ENCODE measurements around the gene MBLAC2. TPM values are rescaled to one million over a fixed set of nuclear protein-coding genes. Genes with fewer than 3 reads are reported as not detected.

MBLAC2 gene
- total RNA-seq, 4 donors from 2014 or later = 6.0 to 10.3 (median 9.9) TPM

GRCh38 chr5:90483206-90483605 lies 8.6 kb upstream of the MBLAC2 start:
- DNase-seq (ENCODE audit: low spot score in 2 of 2) = no peak

DNA sequence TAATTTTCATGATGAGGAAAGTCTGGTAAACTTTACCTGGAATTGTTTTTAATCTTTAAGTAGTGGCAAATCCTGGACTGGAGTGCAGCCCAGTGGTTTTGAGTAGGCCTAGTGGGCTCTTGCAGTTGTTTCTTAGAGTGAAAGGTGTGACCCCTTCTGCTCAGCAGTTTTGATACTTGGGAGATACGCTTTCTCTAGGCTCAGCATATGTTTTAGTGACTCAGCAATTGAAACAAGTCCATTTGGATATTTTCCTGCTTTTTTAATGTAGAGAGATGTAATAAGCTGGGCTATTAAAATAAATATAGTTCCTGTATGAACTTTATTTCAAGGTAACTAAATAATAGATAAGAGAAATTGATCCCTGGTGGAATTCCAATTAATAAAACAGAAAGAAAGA lies 6.1 kb upstream of the MBLAC2 start:
- H3K36me3 ChIP-seq = no peaks in the 10 kb centered on the region
- no peak overlapping the region for H3K27ac ChIP-seq
- peaks cover 4% of the 10 kb centered on the region for H3K4me1 ChIP-seq
- TF ChIP-seq CTCF (IDR thresholded peaks at IDR 0.05) = no peak
- TF ChIP-seq POLR2AphosphoS5 (IDR thresholded peaks at IDR 0.05) = no peak
- no peak for TF ChIP-seq POLR2A (IDR thresholded peaks at IDR 0.05)
- no peak for TF ChIP-seq EP300 (IDR thresholded peaks at IDR 0.05)
- no peak for DNase-seq (ENCODE audit: low spot score in 2 of 2)
- WGBS = 57% methylated on average over 1 of the region's 1 CpG
- no peaks in the 10 kb centered on the region for H3K27me3 ChIP-seq
- no peak overlapping the region for H3K4me3 ChIP-seq
- no peaks in the 10 kb centered on the region for H3K9me3 ChIP-seq

More at GRCh38 chr5:90483206-90483605, 8.6 kb upstream of the MBLAC2 start:
- no peak overlapping the region for H3K27ac ChIP-seq
- no peak overlapping the region for H3K4me3 ChIP-seq
- H3K36me3 ChIP-seq = no peaks in the 10 kb centered on the region
- WGBS = 96% methylated on average over 8 of the region's 8 CpGs
- no peak for TF ChIP-seq POLR2AphosphoS5 (IDR thresholded peaks at IDR 0.05)
- no peak for TF ChIP-seq EP300 (IDR thresholded peaks at IDR 0.05)
- TF ChIP-seq POLR2A (IDR thresholded peaks at IDR 0.05) = no peak
- no peak for TF ChIP-seq CTCF (IDR thresholded peaks at IDR 0.05)
- H3K4me1 ChIP-seq = no peaks in the 10 kb centered on the region
- no peaks in the 10 kb centered on the region for H3K27me3 ChIP-seq
- no peaks in the 10 kb centered on the region for H3K9me3 ChIP-seq

DNA sequence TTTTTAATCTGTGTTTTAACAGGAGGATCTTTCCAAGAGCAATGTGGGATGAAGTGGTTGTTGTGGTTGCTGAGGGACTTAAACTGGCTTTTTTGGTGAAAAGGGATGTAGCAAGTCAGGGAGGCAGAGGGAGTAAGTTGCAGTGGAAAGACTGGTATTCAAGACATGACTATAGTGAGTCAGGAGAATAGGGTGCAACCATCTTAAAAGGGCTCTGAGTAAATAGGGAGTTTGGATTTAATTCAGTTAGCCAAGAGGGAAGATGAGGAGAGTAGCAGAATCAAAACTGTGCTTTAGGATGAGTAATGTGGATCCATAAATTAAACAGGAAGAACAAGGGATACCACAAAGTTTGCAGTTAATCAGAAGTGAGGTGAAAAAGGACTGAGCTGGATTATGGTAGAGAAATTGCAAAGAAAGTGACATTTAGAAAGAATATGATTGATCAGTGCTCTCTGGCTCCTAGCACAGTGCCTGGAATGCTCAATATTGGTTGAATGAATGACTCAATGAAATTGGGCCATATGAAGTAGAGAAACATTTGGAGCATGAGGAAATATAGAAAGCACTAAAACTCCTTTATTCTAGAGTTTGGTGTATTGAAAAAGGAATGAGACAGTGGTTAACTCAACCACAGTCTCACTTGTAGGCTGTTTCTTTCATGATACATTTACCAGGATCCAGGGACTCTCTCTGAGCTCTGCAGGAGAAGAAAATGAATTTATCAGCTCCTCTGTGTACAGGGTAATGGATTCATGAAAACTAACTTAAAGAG lies 5.2 kb upstream of the MBLAC2 start:
- Histone ChIP-seq H3K4me1 (peaks cover 13% of the 10 kb centered on the region), H3K27ac (no peak overlapping the region)
- no peak for DNase-seq (ENCODE audit: low spot score in 2 of 2)

DNA sequence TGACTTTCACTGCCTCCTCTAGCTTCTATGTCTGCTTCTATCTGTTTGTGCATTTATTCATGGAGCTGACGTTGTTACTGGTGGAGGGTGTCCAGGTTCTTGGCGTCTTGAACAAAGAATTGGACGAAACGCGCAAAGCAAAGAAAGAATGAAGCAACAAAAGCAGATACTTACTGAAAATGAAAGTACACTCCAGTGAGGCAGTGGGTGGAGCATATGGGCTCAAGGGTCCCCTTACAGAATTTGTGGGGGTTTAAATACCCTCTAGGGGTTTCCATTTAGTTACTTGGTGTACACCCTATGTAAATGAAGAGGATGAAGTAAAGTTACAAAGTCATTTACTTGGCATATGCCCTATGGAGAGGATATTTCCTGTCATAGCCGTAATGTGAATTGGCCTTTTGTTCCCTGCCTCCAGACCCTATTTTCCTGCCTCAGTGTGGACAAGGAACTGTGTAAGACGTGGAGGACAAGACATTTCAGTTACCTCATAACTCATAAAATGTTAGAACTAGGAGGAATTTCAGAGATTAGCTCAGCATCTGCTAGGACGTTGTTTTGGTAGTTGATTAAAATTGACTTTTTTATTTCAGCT lies 3.1 kb upstream of the MBLAC2 start:
- WGBS = 78% methylated on average over 8 of the region's 8 CpGs

More for the DNA sequence above, 5.2 kb upstream of the MBLAC2 start:
- TF ChIP-seq POLR2AphosphoS5 (IDR thresholded peaks at IDR 0.05) (no peak), CTCF (IDR thresholded peaks at IDR 0.05) (no peak), POLR2A (IDR thresholded peaks at IDR 0.05) (no peak), EP300 (IDR thresholded peaks at IDR 0.05) (no peak)
- H3K9me3 ChIP-seq = no peaks in the 10 kb centered on the region
- no peaks in the 10 kb centered on the region for H3K27me3 ChIP-seq
- H3K4me3 ChIP-seq = no peak overlapping the region
- no peaks in the 10 kb centered on the region for H3K36me3 ChIP-seq

More for the DNA sequence above, 3.1 kb upstream of the MBLAC2 start:
- no peaks in the 10 kb centered on the region for H3K9me3 ChIP-seq
- peaks cover 27% of the 10 kb centered on the region for H3K4me1 ChIP-seq
- H3K4me3 ChIP-seq = no peak overlapping the region
- no peak for DNase-seq (ENCODE audit: low spot score in 2 of 2)
- no peaks in the 10 kb centered on the region for H3K27me3 ChIP-seq
- H3K36me3 ChIP-seq = no peaks in the 10 kb centered on the region
- TF ChIP-seq CTCF (IDR thresholded peaks at IDR 0.05) (no peak), EP300 (IDR thresholded peaks at IDR 0.05) (no peak), POLR2A (IDR thresholded peaks at IDR 0.05) (no peak), POLR2AphosphoS5 (IDR thresholded peaks at IDR 0.05) (no peak)
- no peak overlapping the region for H3K27ac ChIP-seq

All from suprapubic skin (tissue), 4 donors.